ENCODE measurements around the gene ARHGAP33.

ARHGAP33 gene

DNA sequence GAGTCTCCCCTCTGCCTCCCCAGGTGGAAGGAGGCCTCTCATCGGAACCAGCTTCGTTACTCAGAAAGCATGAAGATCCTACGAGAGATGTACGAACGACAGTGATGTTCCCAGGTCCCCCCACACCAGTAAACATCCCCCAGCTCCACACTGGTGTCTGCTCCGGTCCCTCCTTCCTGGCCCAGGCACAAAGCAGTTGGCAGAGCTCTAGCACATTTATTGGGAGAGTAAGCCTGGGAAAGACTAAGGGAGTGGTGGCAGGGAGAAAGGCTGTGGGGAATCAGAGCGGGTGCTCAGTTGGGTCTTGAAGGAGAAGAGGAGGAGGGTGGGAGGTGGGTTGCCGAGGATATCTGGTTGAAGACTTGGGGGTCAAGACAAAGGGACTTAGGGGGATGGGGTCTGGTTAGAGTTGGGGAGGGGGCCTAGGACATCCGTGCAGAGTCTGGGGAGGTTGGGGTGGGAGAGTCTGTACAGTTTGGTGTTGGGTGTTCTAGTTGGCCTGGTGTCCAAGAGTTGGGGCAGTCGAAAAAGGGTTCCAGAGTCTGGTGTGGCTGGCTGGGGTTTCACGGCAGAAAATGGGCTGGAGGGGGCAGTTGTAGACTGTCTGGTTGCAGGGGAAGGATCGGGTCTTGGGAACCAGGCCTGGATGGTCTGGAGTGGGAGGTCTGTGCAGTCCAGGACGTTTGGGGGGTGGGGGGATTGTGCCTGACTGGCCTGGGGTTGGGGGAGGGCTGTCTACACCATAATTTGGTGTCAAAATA lies 20.8 kb upstream of the ARHGAP33 start:
- no peak overlapping the region for H3K23ac ChIP-seq (ENCODE audit: low read length)
- no peaks in the 10 kb centered on the region for H3K4me1 ChIP-seq (ENCODE audit: control insufficient read depth, low read depth, low read length)
- no peak overlapping the region for H3K56ac ChIP-seq (ENCODE audit: low read length)
- no peak overlapping the region for H3K27ac ChIP-seq (ENCODE audit: low read depth, low read length)
- no peak overlapping the region for H3K4ac ChIP-seq (ENCODE audit: low read depth, low read length)
- no CpG with 5 or more reads among the region's 13 CpGs for WGBS (ENCODE audit: extremely low coverage, insufficient coverage, low lambda C conversion rate)
- H3K79me1 ChIP-seq (ENCODE audit: low read length): peaks cover 6% of the 10 kb centered on the region
- no peak overlapping the region for H3K18ac ChIP-seq (ENCODE audit: low read length)
- no peak overlapping the region for H3K4me3 ChIP-seq (ENCODE audit: low read length)
- H2AK5ac ChIP-seq (ENCODE audit: low read length): no peak overlapping the region
- H4K5ac ChIP-seq (ENCODE audit: low read length): no peak overlapping the region
- peaks cover 2% of the 10 kb centered on the region for H3K79me2 ChIP-seq (ENCODE audit: control insufficient read depth, insufficient read depth, low read length)
- H2BK5ac ChIP-seq (ENCODE audit: low read length): no peak overlapping the region
- H3K36me3 ChIP-seq (ENCODE audit: control insufficient read depth, insufficient read depth, low read length): no peaks in the 10 kb centered on the region
- H4K8ac ChIP-seq (ENCODE audit: low read depth, low read length): no peak overlapping the region
- DNase-seq: no peak
- no peak overlapping the region for H3K9ac ChIP-seq (ENCODE audit: low read length)
- no peak overlapping the region for H2BK120ac ChIP-seq (ENCODE audit: low read depth, low read length)
- no peak overlapping the region for H3K4me2 ChIP-seq (ENCODE audit: low read length)
- H3K27me3 ChIP-seq (ENCODE audit: insufficient read depth, low read length, poor library complexity): no peaks in the 10 kb centered on the region
- no peak overlapping the region for H2BK15ac ChIP-seq (replicated peaks; ENCODE audit: low read depth)

DNA sequence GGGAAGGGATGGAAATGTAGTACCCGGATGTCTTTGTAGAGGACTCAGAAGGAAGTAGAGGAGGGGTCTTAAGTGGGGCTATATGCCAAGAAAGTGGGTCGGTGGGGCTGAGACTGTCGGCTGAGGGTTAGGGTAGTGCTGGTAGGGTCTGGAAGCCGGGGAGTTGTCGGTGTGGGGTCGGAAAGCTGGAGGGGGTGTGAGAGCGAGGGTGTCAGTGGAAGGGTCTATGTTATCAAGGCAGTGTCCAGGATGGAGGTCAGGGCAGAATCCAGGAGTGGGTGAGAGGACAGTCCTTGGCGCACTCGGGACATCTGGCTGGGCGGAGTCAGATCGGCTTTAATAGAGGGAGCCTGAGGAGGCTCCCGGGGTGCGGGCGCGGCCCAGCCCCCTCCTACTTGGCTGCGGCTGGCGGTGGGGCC lies 20.2 kb upstream of the ARHGAP33 start:
- H2BK15ac ChIP-seq (replicated peaks; ENCODE audit: low read depth): no peak overlapping the region
- no peak overlapping the region for H3K27ac ChIP-seq (ENCODE audit: low read depth, low read length)
- no peaks in the 10 kb centered on the region for H3K27me3 ChIP-seq (ENCODE audit: insufficient read depth, low read length, poor library complexity)
- H3K56ac ChIP-seq (ENCODE audit: low read length): peak overlapping the region; percentile 91
- no peak overlapping the region for H4K8ac ChIP-seq (ENCODE audit: low read depth, low read length)
- H3K36me3 ChIP-seq (ENCODE audit: control insufficient read depth, insufficient read depth, low read length): peaks cover 2% of the 10 kb centered on the region
- no peak overlapping the region for H2AK5ac ChIP-seq (ENCODE audit: low read length)
- H3K4me2 ChIP-seq (ENCODE audit: low read length): peak overlapping the region; percentile 56
- H3K4me1 ChIP-seq (ENCODE audit: control insufficient read depth, low read depth, low read length): no peaks in the 10 kb centered on the region
- DNase-seq: no peak
- no peak overlapping the region for H3K4ac ChIP-seq (ENCODE audit: low read depth, low read length)
- peaks cover 9% of the 10 kb centered on the region for H3K79me1 ChIP-seq (ENCODE audit: low read length)
- peaks cover 4% of the 10 kb centered on the region for H3K79me2 ChIP-seq (ENCODE audit: control insufficient read depth, insufficient read depth, low read length)
- no peak overlapping the region for H2BK120ac ChIP-seq (ENCODE audit: low read depth, low read length)
- H3K18ac ChIP-seq (ENCODE audit: low read length): no peak overlapping the region
- H3K9ac ChIP-seq (ENCODE audit: low read length): peak overlapping the region; percentile 57
- H3K4me3 ChIP-seq (ENCODE audit: low read length): no peak overlapping the region
- WGBS (ENCODE audit: extremely low coverage, insufficient coverage, low lambda C conversion rate): no CpG with 5 or more reads among the region's 17 CpGs
- no peak overlapping the region for H3K23ac ChIP-seq (ENCODE audit: low read length)
- H4K5ac ChIP-seq (ENCODE audit: low read length): no peak overlapping the region
- H2BK5ac ChIP-seq (ENCODE audit: low read length): no peak overlapping the region

DNA sequence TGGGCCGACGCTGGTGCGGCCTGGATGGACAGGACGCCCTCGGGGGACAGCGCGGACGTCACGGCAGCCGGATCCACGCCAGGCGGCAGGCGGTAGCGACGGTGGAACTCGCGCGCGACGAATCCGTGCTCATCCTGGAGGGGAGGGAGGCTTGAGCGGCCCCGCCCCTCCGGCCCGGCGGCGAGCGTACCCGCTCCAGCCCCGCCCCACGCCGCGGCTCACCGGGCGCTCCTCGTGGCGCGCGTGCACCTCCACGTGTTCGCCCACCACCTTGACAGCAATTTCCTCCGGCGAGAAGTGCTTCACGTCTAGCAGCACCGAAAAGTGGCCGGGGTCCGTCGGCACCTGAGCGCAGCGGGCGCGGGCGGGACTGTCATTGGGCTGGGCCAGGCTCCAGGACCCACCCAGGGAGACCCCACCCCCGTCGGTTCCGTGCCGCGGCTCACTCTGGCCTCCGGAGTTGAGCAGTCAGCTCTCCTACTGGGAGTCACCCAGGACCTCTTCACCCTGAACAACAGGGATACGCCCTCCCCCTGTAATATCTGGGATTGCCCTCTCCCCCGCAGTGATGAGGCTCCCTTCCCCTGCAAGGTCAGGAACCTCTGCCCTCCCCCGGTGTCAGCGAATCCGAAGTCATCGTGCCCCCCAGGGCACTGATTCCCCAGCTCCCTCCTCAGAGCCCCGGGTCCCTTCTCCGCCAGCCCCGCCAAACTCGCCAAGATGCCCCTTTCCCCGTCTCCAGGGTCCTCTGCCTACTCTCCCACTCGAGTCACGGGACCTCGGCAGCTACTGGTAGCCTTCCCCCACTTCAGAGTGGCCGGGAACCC lies 19.6 kb upstream of the ARHGAP33 start:
- H3K4me3 ChIP-seq (ENCODE audit: low read length): peak overlapping the region; percentile 20
- H2BK120ac ChIP-seq (ENCODE audit: low read depth, low read length): no peak overlapping the region
- peak overlapping the region; percentile 83 for H3K23ac ChIP-seq (ENCODE audit: low read length)
- no peak overlapping the region for H2BK5ac ChIP-seq (ENCODE audit: low read length)
- no peak overlapping the region for H2BK15ac ChIP-seq (replicated peaks; ENCODE audit: low read depth)
- no peak overlapping the region for H3K18ac ChIP-seq (ENCODE audit: low read length)
- no CpG with 5 or more reads among the region's 74 CpGs for WGBS (ENCODE audit: extremely low coverage, insufficient coverage, low lambda C conversion rate)
- DNase-seq: no peak
- H4K5ac ChIP-seq (ENCODE audit: low read length): no peak overlapping the region
- peak overlapping the region; percentile 75 for H3K9ac ChIP-seq (ENCODE audit: low read length)
- H3K79me2 ChIP-seq (ENCODE audit: control insufficient read depth, insufficient read depth, low read length): peaks cover 4% of the 10 kb centered on the region
- H3K27ac ChIP-seq (ENCODE audit: low read depth, low read length): no peak overlapping the region
- H3K4me2 ChIP-seq (ENCODE audit: low read length): peak overlapping the region; percentile 90
- no peaks in the 10 kb centered on the region for H3K4me1 ChIP-seq (ENCODE audit: control insufficient read depth, low read depth, low read length)
- H3K79me1 ChIP-seq (ENCODE audit: low read length): peaks cover 9% of the 10 kb centered on the region
- H3K27me3 ChIP-seq (ENCODE audit: insufficient read depth, low read length, poor library complexity): no peaks in the 10 kb centered on the region
- no peak overlapping the region for H4K8ac ChIP-seq (ENCODE audit: low read depth, low read length)
- H3K56ac ChIP-seq (ENCODE audit: low read length): peak overlapping the region; percentile 91
- H2AK5ac ChIP-seq (ENCODE audit: low read length): no peak overlapping the region
- H3K4ac ChIP-seq (ENCODE audit: low read depth, low read length): peak overlapping the region; percentile 60
- peaks cover 2% of the 10 kb centered on the region for H3K36me3 ChIP-seq (ENCODE audit: control insufficient read depth, insufficient read depth, low read length)

DNA sequence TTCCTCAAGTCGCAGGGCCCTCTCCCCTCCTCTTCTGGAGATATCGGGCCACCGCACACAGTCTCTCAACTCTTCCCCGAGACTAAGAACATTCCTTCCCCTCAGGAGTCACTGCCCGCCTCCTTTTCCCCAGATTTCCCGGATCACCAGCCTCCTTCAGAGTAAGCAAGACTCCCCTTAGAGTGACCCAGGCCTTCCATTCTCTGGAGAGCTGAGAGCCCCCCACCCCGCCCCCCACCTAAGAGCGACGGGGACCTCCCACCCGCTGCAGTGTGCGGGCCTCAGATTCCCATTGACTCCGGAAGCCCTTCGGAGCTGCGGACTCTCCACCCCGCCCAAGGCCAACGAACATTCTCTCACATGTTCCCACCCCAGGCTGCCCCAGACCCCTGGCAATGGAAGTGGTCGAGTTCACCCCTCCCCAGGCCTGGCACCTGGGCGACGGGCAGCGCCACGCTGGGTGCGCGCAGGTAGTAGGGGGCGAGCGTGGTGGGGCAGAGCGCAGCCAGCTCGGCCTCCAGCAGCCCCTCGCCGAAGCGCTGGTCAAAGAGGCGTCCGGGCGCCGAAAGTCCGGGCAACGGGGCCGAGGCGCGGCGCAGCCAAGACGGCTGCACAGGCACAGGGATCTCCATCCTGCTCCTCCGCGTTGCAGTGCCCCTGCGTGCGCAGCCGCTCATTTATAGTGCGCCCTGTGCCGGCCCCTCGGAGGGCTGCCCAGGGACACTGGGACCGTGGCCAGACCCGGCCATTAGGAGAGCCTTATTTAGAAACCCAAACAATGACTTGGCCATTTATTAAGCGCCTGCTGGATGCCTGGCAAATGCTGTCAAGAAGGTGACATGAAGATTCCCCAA lies 18.8 kb upstream of the ARHGAP33 start, which contains the start of gene HSPB6:
Gene HSPB6, minus strand, starts transcription at position 653 of the 854 bp plus-strand sequence. Its CDS starts 21 bp downstream, at position 632.
- Histone ChIP-seq H4K8ac (ENCODE audit: low read depth, low read length) (peak within 1 kb of the TSS; percentile 39), H3K56ac (ENCODE audit: low read length) (peak within 1 kb of the TSS; percentile 88), H3K79me2 (ENCODE audit: control insufficient read depth, insufficient read depth, low read length) (peaks cover 4% of the 10 kb centered on the region), H2BK120ac (ENCODE audit: low read depth, low read length) (no peak within 1 kb of the TSS), H4K5ac (ENCODE audit: low read length) (no peak within 1 kb of the TSS), H3K23ac (ENCODE audit: low read length) (peak within 1 kb of the TSS; percentile 83), H3K79me1 (ENCODE audit: low read length) (peaks cover 9% of the 10 kb centered on the region), H3K18ac (ENCODE audit: low read length) (peak within 1 kb of the TSS; percentile 73), H3K36me3 (ENCODE audit: control insufficient read depth, insufficient read depth, low read length) (peaks cover 4% of the 10 kb centered on the region), H2AK5ac (ENCODE audit: low read length) (no peak within 1 kb of the TSS), H2BK15ac (replicated peaks; ENCODE audit: low read depth) (no peak within 1 kb of the TSS), H3K4me2 (ENCODE audit: low read length) (peak within 1 kb of the TSS; percentile 90), H3K4me3 (ENCODE audit: low read length) (peak within 1 kb of the TSS; percentile 20), H3K4me1 (ENCODE audit: control insufficient read depth, low read depth, low read length) (no peaks in the 10 kb centered on the region), H3K4ac (ENCODE audit: low read depth, low read length) (peak within 1 kb of the TSS; percentile 82), H3K27me3 (ENCODE audit: insufficient read depth, low read length, poor library complexity) (no peaks in the 10 kb centered on the region), H3K9ac (ENCODE audit: low read length) (peak within 1 kb of the TSS; percentile 75), H3K27ac (ENCODE audit: low read depth, low read length) (peak within 1 kb of the TSS; percentile 87), H2BK5ac (ENCODE audit: low read length) (no peak within 1 kb of the TSS)
- DNase-seq: peak; percentile 65
- WGBS (ENCODE audit: extremely low coverage, insufficient coverage, low lambda C conversion rate): no CpG with 5 or more reads among the region's 52 CpGs

DNA sequence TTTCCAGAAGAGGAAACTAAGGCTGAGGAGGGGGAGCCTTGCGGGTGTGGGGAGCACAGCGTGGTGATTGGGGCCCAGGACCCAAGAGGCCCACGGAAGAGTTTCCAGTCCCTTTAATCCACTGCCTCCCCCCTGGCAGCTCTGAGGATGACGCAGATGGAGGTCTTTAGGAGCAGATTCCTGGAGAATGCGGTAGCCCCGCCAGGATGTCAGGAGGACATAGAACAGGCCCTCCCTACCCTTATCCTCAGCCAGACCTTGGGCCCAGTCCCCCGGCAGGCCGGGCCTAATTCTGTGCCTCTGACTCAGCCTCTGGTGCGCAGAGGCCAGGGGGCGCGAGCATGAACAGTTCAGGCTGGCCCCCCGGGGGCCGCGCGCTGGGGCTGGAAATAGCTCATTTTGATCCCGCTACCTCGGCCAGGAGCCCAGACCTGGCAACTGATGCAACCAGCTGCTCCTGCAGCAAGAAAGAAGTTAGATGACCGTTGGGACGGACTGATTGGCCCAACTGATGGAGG lies 18.1 kb upstream of the ARHGAP33 start:
- DNase-seq: peak; percentile 90

More for the DNA sequence above, 18.1 kb upstream of the ARHGAP33 start:
- Histone ChIP-seq H3K4me1 (ENCODE audit: control insufficient read depth, low read depth, low read length) (no peaks in the 10 kb centered on the region), H3K4me2 (ENCODE audit: low read length) (peak overlapping the region; percentile 54), H2AK5ac (ENCODE audit: low read length) (no peak overlapping the region), H4K8ac (ENCODE audit: low read depth, low read length) (peak overlapping the region; percentile 39), H3K56ac (ENCODE audit: low read length) (peak overlapping the region; percentile 88), H3K9ac (ENCODE audit: low read length) (peak overlapping the region; percentile 75), H3K27ac (ENCODE audit: low read depth, low read length) (peak overlapping the region; percentile 87), H3K36me3 (ENCODE audit: control insufficient read depth, insufficient read depth, low read length) (peaks cover 6% of the 10 kb centered on the region), H3K27me3 (ENCODE audit: insufficient read depth, low read length, poor library complexity) (no peaks in the 10 kb centered on the region), H3K18ac (ENCODE audit: low read length) (peak overlapping the region; percentile 73), H3K79me2 (ENCODE audit: control insufficient read depth, insufficient read depth, low read length) (peaks cover 4% of the 10 kb centered on the region), H2BK5ac (ENCODE audit: low read length) (no peak overlapping the region), H3K79me1 (ENCODE audit: low read length) (peaks cover 9% of the 10 kb centered on the region), H2BK120ac (ENCODE audit: low read depth, low read length) (no peak overlapping the region), H4K5ac (ENCODE audit: low read length) (no peak overlapping the region), H3K4ac (ENCODE audit: low read depth, low read length) (peak overlapping the region; percentile 82), H3K4me3 (ENCODE audit: low read length) (peak overlapping the region; percentile 16), H2BK15ac (replicated peaks; ENCODE audit: low read depth) (no peak overlapping the region), H3K23ac (ENCODE audit: low read length) (no peak overlapping the region)
- no CpG with 5 or more reads among the region's 19 CpGs for WGBS (ENCODE audit: extremely low coverage, insufficient coverage, low lambda C conversion rate)
